Measurements from ENCODE around the gene PVR. TPM values are rescaled to one million over a fixed set of nuclear protein-coding genes. Genes with fewer than 3 reads are reported as not detected.

The PVR gene
- total RNA-seq, 1 experiment from 2014 or later, result 42.3 TPM

GRCh38 chr19:44684892-44685863 is 41.5 kb downstream of the PVR start:
- Histone ChIP-seq H3K27me3 (ENCODE audit: control insufficient read depth, insufficient read depth, low read length) (no peaks in the 10 kb centered on the region), H3K4me3 (ENCODE audit: insufficient read depth, low read depth, low read length) (no peak overlapping the region), H3K36me3 (replicated peaks; ENCODE audit: control insufficient read depth, insufficient read depth, low read length) (no peaks in the 10 kb centered on the region)
- peak; percentile 27 for DNase-seq

GRCh38 chr19:44685877-44686276 is 42.2 kb downstream of the PVR start:
- H3K27me3 ChIP-seq (ENCODE audit: control insufficient read depth, insufficient read depth, low read length), result no peaks in the 10 kb centered on the region
- no peaks in the 10 kb centered on the region for H3K36me3 ChIP-seq (replicated peaks; ENCODE audit: control insufficient read depth, insufficient read depth, low read length)
- no peak overlapping the region for H3K4me3 ChIP-seq (ENCODE audit: insufficient read depth, low read depth, low read length)
- DNase-seq, result no peak

GRCh38 chr19:44686896-44687295 is 43.2 kb downstream of the PVR start:
- no peak overlapping the region for H3K4me3 ChIP-seq (ENCODE audit: insufficient read depth, low read depth, low read length)

GRCh38 chr19:44687888-44688287 is 44.2 kb downstream of the PVR start:
- no peaks in the 10 kb centered on the region for H3K36me3 ChIP-seq (replicated peaks; ENCODE audit: control insufficient read depth, insufficient read depth, low read length)
- no peak overlapping the region for H3K4me3 ChIP-seq (ENCODE audit: insufficient read depth, low read depth, low read length)
- DNase-seq, result peak; percentile 4
- H3K27me3 ChIP-seq (ENCODE audit: control insufficient read depth, insufficient read depth, low read length), result no peaks in the 10 kb centered on the region

More at GRCh38 chr19:44686896-44687295, 43.2 kb downstream of the PVR start:
- H3K36me3 ChIP-seq (replicated peaks; ENCODE audit: control insufficient read depth, insufficient read depth, low read length), result no peaks in the 10 kb centered on the region
- no peaks in the 10 kb centered on the region for H3K27me3 ChIP-seq (ENCODE audit: control insufficient read depth, insufficient read depth, low read length)
- no peak for DNase-seq

- DNase-seq, result peak; percentile 87
- no peaks in the 10 kb centered on the region for H3K27me3 ChIP-seq (ENCODE audit: control insufficient read depth, insufficient read depth, low read length)
- H3K36me3 ChIP-seq (replicated peaks; ENCODE audit: control insufficient read depth, insufficient read depth, low read length), result no peaks in the 10 kb centered on the region
- no peak overlapping the region for H3K4me3 ChIP-seq (ENCODE audit: insufficient read depth, low read depth, low read length)
These were observed 45.8 kb downstream of the PVR start for GRCh38 chr19:44689290-44690130.

- H3K27me3 ChIP-seq (ENCODE audit: control insufficient read depth, insufficient read depth, low read length), result no peaks in the 10 kb centered on the region
- no peak overlapping the region for H3K4me3 ChIP-seq (ENCODE audit: insufficient read depth, low read depth, low read length)
- no peak for DNase-seq
- H3K36me3 ChIP-seq (replicated peaks; ENCODE audit: control insufficient read depth, insufficient read depth, low read length), result no peaks in the 10 kb centered on the region
These were observed 46.4 kb downstream of the PVR start for GRCh38 chr19:44690131-44690440.

GRCh38 chr19:44692379-44692721 is 48.6 kb downstream of the PVR start:
- H3K36me3 ChIP-seq (replicated peaks; ENCODE audit: control insufficient read depth, insufficient read depth, low read length), result no peaks in the 10 kb centered on the region
- no peaks in the 10 kb centered on the region for H3K27me3 ChIP-seq (ENCODE audit: control insufficient read depth, insufficient read depth, low read length)
- H3K4me3 ChIP-seq (ENCODE audit: insufficient read depth, low read depth, low read length), result no peak overlapping the region
- DNase-seq, result peak; percentile 30

- Histone ChIP-seq H3K27me3 (ENCODE audit: control insufficient read depth, insufficient read depth, low read length) (no peaks in the 10 kb centered on the region), H3K36me3 (replicated peaks; ENCODE audit: control insufficient read depth, insufficient read depth, low read length) (no peaks in the 10 kb centered on the region), H3K4me3 (ENCODE audit: insufficient read depth, low read depth, low read length) (no peak overlapping the region)
- peak; percentile 57 for DNase-seq
These were observed 50.5 kb downstream of the PVR start for GRCh38 chr19:44694184-44694579.

GRCh38 chr19:44696939-44697669 is 53.4 kb downstream of the PVR start:
- Histone ChIP-seq H3K27me3 (ENCODE audit: control insufficient read depth, insufficient read depth, low read length) (no peaks in the 10 kb centered on the region), H3K36me3 (replicated peaks; ENCODE audit: control insufficient read depth, insufficient read depth, low read length) (no peaks in the 10 kb centered on the region), H3K4me3 (ENCODE audit: insufficient read depth, low read depth, low read length) (no peak overlapping the region)
- peak; percentile 71 for DNase-seq

- no peak for DNase-seq
- H3K27me3 ChIP-seq (ENCODE audit: control insufficient read depth, insufficient read depth, low read length), result no peaks in the 10 kb centered on the region
- H3K36me3 ChIP-seq (replicated peaks; ENCODE audit: control insufficient read depth, insufficient read depth, low read length), result no peaks in the 10 kb centered on the region
- no peak overlapping the region for H3K4me3 ChIP-seq (ENCODE audit: insufficient read depth, low read depth, low read length)
These were observed 53.9 kb downstream of the PVR start for GRCh38 chr19:44697670-44698034.

- DNase-seq, result no peak
- Histone ChIP-seq H3K36me3 (replicated peaks; ENCODE audit: control insufficient read depth, insufficient read depth, low read length) (no peaks in the 10 kb centered on the region), H3K27me3 (ENCODE audit: control insufficient read depth, insufficient read depth, low read length) (no peaks in the 10 kb centered on the region), H3K4me3 (ENCODE audit: insufficient read depth, low read depth, low read length) (no peak within 1 kb of the TSS)
These were observed 54.9 kb downstream of the PVR start, which contains the start of gene CEACAM16 for GRCh38 chr19:44698492-44699201. Gene CEACAM16 (plus strand): TSS chr19:44699151. CDS start chr19:44701457, 2,306 bp downstream.

GRCh38 chr19:44700547-44700946 is 56.8 kb downstream of the PVR start:
- no peaks in the 10 kb centered on the region for H3K27me3 ChIP-seq (ENCODE audit: control insufficient read depth, insufficient read depth, low read length)
- no peak for DNase-seq
- H3K36me3 ChIP-seq (replicated peaks; ENCODE audit: control insufficient read depth, insufficient read depth, low read length), result no peaks in the 10 kb centered on the region
- no peak overlapping the region for H3K4me3 ChIP-seq (ENCODE audit: insufficient read depth, low read depth, low read length)

- Histone ChIP-seq H3K27me3 (ENCODE audit: control insufficient read depth, insufficient read depth, low read length) (no peaks in the 10 kb centered on the region), H3K4me3 (ENCODE audit: insufficient read depth, low read depth, low read length) (no peak overlapping the region), H3K36me3 (replicated peaks; ENCODE audit: control insufficient read depth, insufficient read depth, low read length) (no peaks in the 10 kb centered on the region)
- peak; percentile 32 for DNase-seq
These were observed 57.5 kb downstream of the PVR start for GRCh38 chr19:44701228-44701627.

Measured in H7 (cell line).